ENCODE results near the gene EFTUD2. TPM values are rescaled to one million over a fixed set of nuclear protein-coding genes. Genes with fewer than 3 reads are reported as not detected.

The EFTUD2 gene
- total RNA-seq, 2 experiments from 2014 or later: 175 to 203 TPM

GRCh38 chr17:44840936-44841335 is 58.3 kb downstream of the EFTUD2 start:
- no peaks in the 10 kb centered on the region for H3K36me3 Mint-ChIP-seq (ENCODE audit: low read depth)
- no peaks in the 10 kb centered on the region for H3K27me3 Mint-ChIP-seq
- no peak overlapping the region for H3K4me3 Mint-ChIP-seq
- ChIA-PET CTCF (interaction anchor here (1.0 kb wide), 1 partner anchor 256 kb away, joined by 3 read pairs; no protein-coding TSS in a partner anchor), POLR2A (no interaction called here)
- DNase-seq: peak; percentile 37
- peak; percentile 58 for ATAC-seq
- H3K4me1 Mint-ChIP-seq: peaks cover 6% of the 10 kb centered on the region
- H3K27ac Mint-ChIP-seq: no peak overlapping the region
- H3K9me3 Mint-ChIP-seq (ENCODE audit: low read depth): no peaks in the 10 kb centered on the region
- intact Hi-C loops (cut with DNase I, micrococcal nuclease): no loop called here

- CTCF ChIA-PET: no interaction called here
- H3K27ac Mint-ChIP-seq: no peak overlapping the region
Observed at GRCh38 chr17:44840274-44840673, 59.0 kb downstream of the EFTUD2 start.

GRCh38 chr17:44837196-44837595 is 62.0 kb downstream of the EFTUD2 start:
- H3K36me3 Mint-ChIP-seq (ENCODE audit: low read depth): no peaks in the 10 kb centered on the region
- ChIA-PET CTCF (interaction anchor here (0.9 to 2.4 kb wide), 2 partner anchors 10 to 58 kb away, joined by 3 to 5 read pairs; no protein-coding TSS in a partner anchor), POLR2A (no interaction called here)
- ATAC-seq: no peak
- no peak for DNase-seq
- no peak overlapping the region for H3K27ac Mint-ChIP-seq
- no peaks in the 10 kb centered on the region for H3K9me3 Mint-ChIP-seq (ENCODE audit: low read depth)
- H3K4me1 Mint-ChIP-seq: peaks cover 6% of the 10 kb centered on the region
- peaks cover 7% of the 10 kb centered on the region for H3K27me3 Mint-ChIP-seq
- intact Hi-C loops (cut with DNase I, micrococcal nuclease): no loop called here
- no peak overlapping the region for H3K4me3 Mint-ChIP-seq

More at GRCh38 chr17:44840274-44840673, 59.0 kb downstream of the EFTUD2 start:
- Mint-ChIP-seq H3K4me3 (no peak overlapping the region), H3K4me1 (peaks cover 6% of the 10 kb centered on the region), H3K9me3 (ENCODE audit: low read depth) (no peaks in the 10 kb centered on the region), H3K27me3 (no peaks in the 10 kb centered on the region), H3K36me3 (ENCODE audit: low read depth) (no peaks in the 10 kb centered on the region)
- ATAC-seq: no peak
- intact Hi-C loops (cut with DNase I, micrococcal nuclease): no loop called here
- DNase-seq: no peak
- POLR2A ChIA-PET: interaction anchor here (1.0 kb wide), 1 partner anchor 43 kb away, joined by 5 read pairs; no protein-coding TSS in a partner anchor

GRCh38 chr17:44832805-44833204 is 66.4 kb downstream of the EFTUD2 start:
- Mint-ChIP-seq H3K36me3 (ENCODE audit: low read depth) (no peaks in the 10 kb centered on the region), H3K4me3 (no peak overlapping the region), H3K4me1 (peaks cover 13% of the 10 kb centered on the region), H3K9me3 (ENCODE audit: low read depth) (no peaks in the 10 kb centered on the region), H3K27ac (no peak overlapping the region), H3K27me3 (peaks cover 27% of the 10 kb centered on the region)
- intact Hi-C loops (cut with DNase I, micrococcal nuclease): no loop called here
- ChIA-PET CTCF (interaction anchor here (0.6 to 1.2 kb wide), 2 partner anchors 10 to 1070 kb away, joined by 3 to 4 read pairs; no protein-coding TSS in a partner anchor), POLR2A (no interaction called here)
- ATAC-seq (no peak), DNase-seq (no peak)

- no peak overlapping the region for H3K4me3 Mint-ChIP-seq
- peaks cover 36% of the 10 kb centered on the region for H3K27me3 Mint-ChIP-seq
- H3K36me3 Mint-ChIP-seq (ENCODE audit: low read depth): no peaks in the 10 kb centered on the region
- no peak for ATAC-seq
- intact Hi-C loops (cut with DNase I, micrococcal nuclease): no loop called here
- no peak for DNase-seq
- no peaks in the 10 kb centered on the region for H3K9me3 Mint-ChIP-seq (ENCODE audit: low read depth)
- CTCF ChIA-PET: interaction anchor here (0.7 to 1.6 kb wide), 3 partner anchors 52 to 182 kb away, joined by 3 read pairs; no protein-coding TSS in a partner anchor
- no peak overlapping the region for H3K27ac Mint-ChIP-seq
- POLR2A ChIA-PET: interaction anchor here (0.6 kb wide), 2 partner anchors 56 to 107 kb away, joined by 3 read pairs; no protein-coding TSS in a partner anchor
- H3K4me1 Mint-ChIP-seq: peaks cover 13% of the 10 kb centered on the region
Observed at GRCh38 chr17:44831371-44831770, 67.9 kb downstream of the EFTUD2 start.

GRCh38 chr17:44830359-44831288 is 68.6 kb downstream of the EFTUD2 start:
- peak overlapping the region; percentile 65 for H3K4me3 Mint-ChIP-seq
- POLR2A ChIA-PET: interaction anchor here (0.6 kb wide), 2 partner anchors 55 to 106 kb away, joined by 3 read pairs; no protein-coding TSS in a partner anchor
- ATAC-seq (peak; percentile 21), DNase-seq (peak; percentile 34)
- intact Hi-C loops (cut with DNase I, micrococcal nuclease): no loop called here
- CTCF ChIA-PET: interaction anchor here (0.7 to 1.6 kb wide), 4 partner anchors 51 to 238 kb away, joined by 3 read pairs; no protein-coding TSS in a partner anchor
- no peaks in the 10 kb centered on the region for H3K9me3 Mint-ChIP-seq (ENCODE audit: low read depth)
- no peaks in the 10 kb centered on the region for H3K36me3 Mint-ChIP-seq (ENCODE audit: low read depth)
- H3K4me1 Mint-ChIP-seq: peaks cover 13% of the 10 kb centered on the region
- H3K27me3 Mint-ChIP-seq: peaks cover 36% of the 10 kb centered on the region
- no peak overlapping the region for H3K27ac Mint-ChIP-seq

- intact Hi-C loops (cut with DNase I, micrococcal nuclease): loop anchor here (1.0 to 5.0 kb wide), 4 partner anchors 50 to 138 kb away; partner anchors contain the start of gene C1QL1 (in 1 of the 2)
- POLR2A ChIA-PET: no interaction called here
- peaks cover 13% of the 10 kb centered on the region for H3K4me1 Mint-ChIP-seq
- no peaks in the 10 kb centered on the region for H3K9me3 Mint-ChIP-seq (ENCODE audit: low read depth)
- ATAC-seq: peak; percentile 64
- H3K27me3 Mint-ChIP-seq: peaks cover 36% of the 10 kb centered on the region
- DNase-seq: peak; percentile 50
- CTCF ChIA-PET: interaction anchor here (0.7 to 1.0 kb wide), 3 partner anchors 22 to 239 kb away, joined by 3 read pairs; no protein-coding TSS in a partner anchor
- H3K36me3 Mint-ChIP-seq (ENCODE audit: low read depth): no peaks in the 10 kb centered on the region
- peak within 1 kb of the TSS; percentile 76 for H3K4me3 Mint-ChIP-seq
- peak within 1 kb of the TSS; percentile 75 for H3K27ac Mint-ChIP-seq
Observed at GRCh38 chr17:44829523-44830358, 69.5 kb downstream of the EFTUD2 start, which contains the start of gene GJC1. Gene GJC1, minus strand, starts transcription at chr17:44830287. Its CDS starts 24,470 bp downstream, at chr17:44805817.

GRCh38 chr17:44828919-44829522 is 70.2 kb downstream of the EFTUD2 start:
- Mint-ChIP-seq H3K27me3 (peaks cover 38% of the 10 kb centered on the region), H3K4me3 (peak overlapping the region; percentile 76), H3K9me3 (ENCODE audit: low read depth) (no peaks in the 10 kb centered on the region), H3K27ac (peak overlapping the region; percentile 75), H3K36me3 (ENCODE audit: low read depth) (no peaks in the 10 kb centered on the region), H3K4me1 (peaks cover 13% of the 10 kb centered on the region)
- intact Hi-C loops (cut with DNase I, micrococcal nuclease): loop anchor here (1.0 to 5.0 kb wide), 4 partner anchors 50 to 138 kb away; partner anchors contain the start of gene C1QL1 (in 1 of the 2)
- ChIA-PET CTCF (interaction anchor here (0.7 to 1.0 kb wide), 3 partner anchors 23 to 52 kb away, joined by 3 read pairs; no protein-coding TSS in a partner anchor), POLR2A (no interaction called here)
- DNase-seq (peak; percentile 51), ATAC-seq (peak; percentile 23)

GRCh38 chr17:44827863-44828262 is 71.4 kb downstream of the EFTUD2 start:
- ChIA-PET CTCF (interaction anchor here (0.7 to 1.0 kb wide), 2 partner anchors 37 to 51 kb away, joined by 3 read pairs; no protein-coding TSS in a partner anchor), POLR2A (no interaction called here)
- intact Hi-C loops (cut with DNase I, micrococcal nuclease): loop anchor here (5.0 kb wide), 2 partner anchors 51 to 139 kb away; partner anchors contain the start of gene C1QL1 (in 1 of the 2)
- H3K27me3 Mint-ChIP-seq: peaks cover 36% of the 10 kb centered on the region
- H3K4me1 Mint-ChIP-seq: peaks cover 13% of the 10 kb centered on the region
- no peak overlapping the region for H3K4me3 Mint-ChIP-seq
- H3K9me3 Mint-ChIP-seq (ENCODE audit: low read depth): no peaks in the 10 kb centered on the region
- no peak for ATAC-seq
- H3K36me3 Mint-ChIP-seq (ENCODE audit: low read depth): no peaks in the 10 kb centered on the region
- DNase-seq: no peak
- H3K27ac Mint-ChIP-seq: no peak overlapping the region

GRCh38 chr17:44826123-44826790 is 73.0 kb downstream of the EFTUD2 start:
- no peak for ATAC-seq
- H3K27ac Mint-ChIP-seq: no peak overlapping the region
- intact Hi-C loops (cut with DNase I, micrococcal nuclease): loop anchor here (5.0 kb wide), 2 partner anchors 49 to 141 kb away; partner anchors contain the start of gene C1QL1 (in 1 of the 2)
- peaks cover 13% of the 10 kb centered on the region for H3K4me1 Mint-ChIP-seq
- H3K9me3 Mint-ChIP-seq (ENCODE audit: low read depth): no peaks in the 10 kb centered on the region
- ChIA-PET CTCF (interaction anchor here (0.7 to 2.0 kb wide), 6 partner anchors 10 to 91 kb away, joined by 3 to 7 read pairs (median 4); no protein-coding TSS in a partner anchor), POLR2A (no interaction called here)
- DNase-seq: no peak
- H3K27me3 Mint-ChIP-seq: peaks cover 31% of the 10 kb centered on the region
- no peak overlapping the region for H3K4me3 Mint-ChIP-seq
- no peaks in the 10 kb centered on the region for H3K36me3 Mint-ChIP-seq (ENCODE audit: low read depth)
